Trophoblast cell (in vitro differentiated cells and primary cell): ENCODE data around the gene CXXC5.

Experiments used
- DNase-seq, 2 donors: peaks; one replicate each; pipeline ENCODE4 v3.0.0-alpha.2; 2016
- H2AFZ ChIP-seq: 2 replicates; pipeline ENCODE4 v1.6.1; 2013; ENCODE audit warnings: low read length, moderate library complexity, mild to moderate bottlenecking; ENCODE audit not compliant: insufficient read depth, poor library complexity
- H2AK5ac ChIP-seq: 2 replicates; pipeline ENCODE4 v1.6.1; 2013; ENCODE audit warnings: mild to moderate bottlenecking, low read length
- H2BK120ac ChIP-seq: 2 replicates; pipeline ENCODE4 v1.6.1; 2013; ENCODE audit warnings: low read length, mild to moderate bottlenecking, moderate library complexity; ENCODE audit not compliant: insufficient read depth, poor library complexity
- H2BK12ac ChIP-seq: 2 replicates; pipeline ENCODE4 v1.6.1; 2013; ENCODE audit warnings: mild to moderate bottlenecking, low read length, moderate library complexity
- H2BK5ac ChIP-seq: 2 replicates; pipeline ENCODE4 v1.6.1; 2013; ENCODE audit warnings: low read length, low read depth, moderate library complexity, mild to moderate bottlenecking; ENCODE audit not compliant: poor library complexity
- H3K14ac ChIP-seq: 2 replicates; pipeline ENCODE4 v1.6.1; 2013; ENCODE audit warnings: mild to moderate bottlenecking, low read length
- H3K18ac ChIP-seq: 2 replicates; pipeline ENCODE4 v1.6.1; 2013; ENCODE audit warnings: mild to moderate bottlenecking, low read length
- H3K23ac ChIP-seq: 2 replicates; pipeline ENCODE4 v1.6.1; 2013; ENCODE audit warnings: low read length
- H3K27ac ChIP-seq: 2 replicates; pipeline ENCODE4 v1.5.1; 2013; ENCODE audit warnings: low read depth, mild to moderate bottlenecking, inconsistent platforms, low read length, moderate library complexity
- H3K27me3 ChIP-seq: 2 replicates; pipeline ENCODE4 v1.6.1; 2013; ENCODE audit warnings: inconsistent platforms, mild to moderate bottlenecking, low read length, moderate library complexity; ENCODE audit not compliant: insufficient read depth
- H3K36me3 ChIP-seq, 2 experiments: 1 replicate in 1 of 2; 2 replicates in 1 of 2; pipeline ENCODE4 v1.6.1; 2013; ENCODE audit warnings: low read length in 2 of 2, mild to moderate bottlenecking in 2 of 2, moderate library complexity in 1 of 2; ENCODE audit not compliant: insufficient read depth in 2 of 2, control insufficient read depth in 1 of 2
- H3K4ac ChIP-seq: 2 replicates; pipeline ENCODE4 v1.6.1; 2013; ENCODE audit warnings: low read depth, mild to moderate bottlenecking, low read length, moderate library complexity
- H3K4me1 ChIP-seq, 2 experiments: 1 replicate in 1 of 2; 2 replicates in 1 of 2; pipeline ENCODE4 v1.6.1; 2013; ENCODE audit warnings: low read length in 2 of 2, mild to moderate bottlenecking in 2 of 2, moderate library complexity in 1 of 2; ENCODE audit not compliant: insufficient read depth in 2 of 2, control insufficient read depth in 1 of 2
- H3K4me2 ChIP-seq: 2 replicates; pipeline ENCODE4 v1.6.1; 2013; ENCODE audit warnings: inconsistent platforms, mild to moderate bottlenecking, low read length, moderate library complexity
- H3K4me3 ChIP-seq: 2 replicates; pipeline ENCODE4 v1.5.1; 2013; ENCODE audit warnings: mild to moderate bottlenecking, low read depth, low read length, inconsistent platforms
- H3K79me1 ChIP-seq: one replicate; pipeline ENCODE4 v1.6.1; 2013; ENCODE audit warnings: low read length
- H3K79me2 ChIP-seq: 2 replicates; pipeline ENCODE4 v1.6.1; 2013; ENCODE audit warnings: low read length, mild to moderate bottlenecking; ENCODE audit not compliant: control insufficient read depth, insufficient read depth, poor library complexity
- H3K9ac ChIP-seq: 2 replicates; pipeline ENCODE4 v1.6.1; 2013; ENCODE audit warnings: mild to moderate bottlenecking, low read length
- H3K9me3 ChIP-seq: 2 replicates; pipeline ENCODE4 v1.6.1; 2013; ENCODE audit warnings: low read depth, mild to moderate bottlenecking, control low read depth, inconsistent platforms, low read length; ENCODE audit not compliant: insufficient read depth
- H4K12ac ChIP-seq: 2 replicates; pipeline ENCODE4 v1.6.1; 2013; ENCODE audit warnings: low read depth, mild to moderate bottlenecking, low read length, moderate library complexity
- H4K8ac ChIP-seq: 2 replicates; pipeline ENCODE4 v1.6.1; 2013; ENCODE audit warnings: low read depth, mild to moderate bottlenecking, low read length, moderate library complexity
- H4K91ac ChIP-seq: one replicate; pipeline ENCODE4 v1.6.1; 2013; ENCODE audit warnings: low read depth, mild to moderate bottlenecking, low read length, moderate library complexity
- WGBS: extraction: QIAGEN DNeasy Blood & Tissue Kit; methylation state at CpG from one replicate; pipeline ENCODE4 v1.1.7; 2013; ENCODE audit warnings: missing lambda C conversion rate; ENCODE audit not compliant: insufficient read length, insufficient coverage; ENCODE audit errors: extremely low coverage; 5-methylcytosine and 5-hydroxymethylcytosine counted together

The CXXC5 gene

GRCh38 chr5:139680368-139681111 lies 32.4 kb downstream of the CXXC5 start:
- WGBS = no CpG with 5 or more reads among the region's 36 CpGs
- Histone ChIP-seq H2BK120ac (no peak overlapping the region), H3K36me3 (peaks cover 61 to 74% of the 10 kb centered on the region in 2 experiments), H3K4ac (no peak overlapping the region), H4K12ac (no peak overlapping the region), H3K4me2 (no peak overlapping the region), H2BK12ac (no peak overlapping the region), H3K79me2 (peaks cover 2% of the 10 kb centered on the region), H3K79me1 (no peaks in the 10 kb centered on the region), H4K8ac (no peak overlapping the region), H3K27ac (no peak overlapping the region), H4K91ac (no peak overlapping the region), H3K4me3 (no peak overlapping the region), H2BK5ac (no peak overlapping the region), H3K9me3 (no peaks in the 10 kb centered on the region), H3K23ac (no peak overlapping the region), H2AK5ac (no peak overlapping the region), H2AFZ (no peak overlapping the region), H3K9ac (no peak overlapping the region), H3K18ac (peak overlapping the region; percentile 4), H3K27me3 (no peaks in the 10 kb centered on the region), H3K4me1 (peaks cover 0 to 10% of the 10 kb centered on the region in 2 experiments), H3K14ac (no peak overlapping the region)
- no peak for DNase-seq

- WGBS = no CpG with 5 or more reads among the region's 22 CpGs
- Histone ChIP-seq H3K23ac (no peak overlapping the region), H2BK12ac (no peak overlapping the region), H2BK5ac (no peak overlapping the region), H3K27ac (no peak overlapping the region), H3K4me3 (no peak overlapping the region), H3K4me1 (peaks cover 4 to 14% of the 10 kb centered on the region in 2 experiments), H2AK5ac (no peak overlapping the region), H4K12ac (no peak overlapping the region), H3K4ac (no peak overlapping the region), H2AFZ (no peak overlapping the region), H3K79me2 (peaks cover 2% of the 10 kb centered on the region), H4K91ac (no peak overlapping the region), H3K18ac (peak overlapping the region; percentile 4), H3K14ac (no peak overlapping the region), H3K4me2 (no peak overlapping the region), H3K9me3 (no peaks in the 10 kb centered on the region), H3K79me1 (peaks cover 2% of the 10 kb centered on the region), H3K27me3 (no peaks in the 10 kb centered on the region), H3K36me3 (peaks cover 66 to 80% of the 10 kb centered on the region in 2 experiments), H2BK120ac (no peak overlapping the region), H3K9ac (no peak overlapping the region), H4K8ac (no peak overlapping the region)
- no peak for DNase-seq
Measured at GRCh38 chr5:139681112-139681458, 32.9 kb downstream of the CXXC5 start.

- Histone ChIP-seq H4K91ac (no peak overlapping the region), H3K79me1 (peaks cover 2% of the 10 kb centered on the region), H3K14ac (no peak overlapping the region), H3K4ac (no peak overlapping the region), H2AFZ (no peak overlapping the region), H3K27ac (no peak overlapping the region), H4K12ac (no peak overlapping the region), H3K4me3 (no peak overlapping the region), H3K18ac (no peak overlapping the region), H3K9ac (no peak overlapping the region), H2AK5ac (no peak overlapping the region), H3K79me2 (peaks cover 2% of the 10 kb centered on the region), H2BK120ac (no peak overlapping the region), H3K23ac (no peak overlapping the region), H3K27me3 (no peaks in the 10 kb centered on the region), H2BK12ac (no peak overlapping the region), H3K36me3 (peaks cover 67 to 84% of the 10 kb centered on the region in 2 experiments), H2BK5ac (no peak overlapping the region), H4K8ac (no peak overlapping the region), H3K4me1 (peaks cover 7 to 15% of the 10 kb centered on the region in 2 experiments), H3K9me3 (no peaks in the 10 kb centered on the region), H3K4me2 (no peak overlapping the region)
- DNase-seq = no peak
Measured at GRCh38 chr5:139681466-139681865, 33.3 kb downstream of the CXXC5 start.

GRCh38 chr5:139682016-139682975 lies 34.1 kb downstream of the CXXC5 start:
- H4K12ac ChIP-seq = no peak overlapping the region
- peaks cover 16 to 17% of the 10 kb centered on the region in 2 experiments for H3K4me1 ChIP-seq
- no peak overlapping the region for H4K91ac ChIP-seq
- H3K23ac ChIP-seq = no peak overlapping the region
- H3K27ac ChIP-seq = no peak overlapping the region
- no peak overlapping the region for H3K9ac ChIP-seq
- no peaks in the 10 kb centered on the region for H3K9me3 ChIP-seq
- H3K4ac ChIP-seq = no peak overlapping the region
- H2BK120ac ChIP-seq = no peak overlapping the region
- no peaks in the 10 kb centered on the region for H3K27me3 ChIP-seq
- DNase-seq = no peak
- peaks cover 2% of the 10 kb centered on the region for H3K79me2 ChIP-seq
- WGBS = no CpG with 5 or more reads among the region's 29 CpGs
- peaks cover 4% of the 10 kb centered on the region for H3K79me1 ChIP-seq
- H2BK12ac ChIP-seq = no peak overlapping the region
- H3K4me2 ChIP-seq = no peak overlapping the region
- H3K36me3 ChIP-seq = peaks cover 71 to 88% of the 10 kb centered on the region in 2 experiments
- no peak overlapping the region for H2BK5ac ChIP-seq
- no peak overlapping the region for H4K8ac ChIP-seq
- H3K14ac ChIP-seq = no peak overlapping the region
- H2AK5ac ChIP-seq = no peak overlapping the region
- no peak overlapping the region for H3K18ac ChIP-seq
- H3K4me3 ChIP-seq = no peak overlapping the region
- no peak overlapping the region for H2AFZ ChIP-seq
